Ectodermal cell (in vitro differentiated cells): ENCODE data around the gene ENGASE. TPM values are rescaled to one million over a fixed set of nuclear protein-coding genes. Genes with fewer than 3 reads are reported as not detected.

Experiments
- H3K27ac ChIP-seq: 2 replicates; pipeline ENCODE4 v1.7.0; 2013; ENCODE audit warnings: mild to moderate bottlenecking, low read depth, low read length; ENCODE audit not compliant: insufficient read depth, poor library complexity, severe bottlenecking
- H3K27me3 ChIP-seq: 2 replicates; pipeline ENCODE4 v1.7.0; 2013; ENCODE audit warnings: mild to moderate bottlenecking, low read length; ENCODE audit not compliant: insufficient read depth, control insufficient read depth, poor library complexity, severe bottlenecking
- H3K36me3 ChIP-seq: one replicate; pipeline ENCODE4 v1.7.0; 2013; ENCODE audit warnings: low read length; ENCODE audit not compliant: control insufficient read depth, insufficient read depth
- H3K4me1 ChIP-seq: one replicate; pipeline ENCODE4 v1.7.0; 2013; ENCODE audit warnings: low read length; ENCODE audit not compliant: control insufficient read depth, insufficient read depth
- H3K4me3 ChIP-seq: 2 replicates; pipeline ENCODE4 v1.7.0; 2013; ENCODE audit warnings: low read depth, low read length, control low read depth; ENCODE audit not compliant: insufficient read depth
- H3K9me3 ChIP-seq: 2 replicates; pipeline ENCODE4 v1.7.0; 2013; ENCODE audit warnings: mild to moderate bottlenecking, low read length, moderate library complexity; ENCODE audit not compliant: control insufficient read depth
- WGBS, 2 experiments: methylation state at CpG; one replicate each; pipeline ENCODE4 v1.1.7; 2013; ENCODE audit warnings: missing lambda C conversion rate in 2 of 2; 5-methylcytosine and 5-hydroxymethylcytosine counted together
- polyA plus RNA-seq, 4 experiments: library from polyadenylated mRNA; stranded (reverse); fragments of 50-300 nt; gene quantifications; one replicate each; pipeline ENCODE4 v1.2.3, GENCODE V29; 2013

ENGASE gene, protein sequence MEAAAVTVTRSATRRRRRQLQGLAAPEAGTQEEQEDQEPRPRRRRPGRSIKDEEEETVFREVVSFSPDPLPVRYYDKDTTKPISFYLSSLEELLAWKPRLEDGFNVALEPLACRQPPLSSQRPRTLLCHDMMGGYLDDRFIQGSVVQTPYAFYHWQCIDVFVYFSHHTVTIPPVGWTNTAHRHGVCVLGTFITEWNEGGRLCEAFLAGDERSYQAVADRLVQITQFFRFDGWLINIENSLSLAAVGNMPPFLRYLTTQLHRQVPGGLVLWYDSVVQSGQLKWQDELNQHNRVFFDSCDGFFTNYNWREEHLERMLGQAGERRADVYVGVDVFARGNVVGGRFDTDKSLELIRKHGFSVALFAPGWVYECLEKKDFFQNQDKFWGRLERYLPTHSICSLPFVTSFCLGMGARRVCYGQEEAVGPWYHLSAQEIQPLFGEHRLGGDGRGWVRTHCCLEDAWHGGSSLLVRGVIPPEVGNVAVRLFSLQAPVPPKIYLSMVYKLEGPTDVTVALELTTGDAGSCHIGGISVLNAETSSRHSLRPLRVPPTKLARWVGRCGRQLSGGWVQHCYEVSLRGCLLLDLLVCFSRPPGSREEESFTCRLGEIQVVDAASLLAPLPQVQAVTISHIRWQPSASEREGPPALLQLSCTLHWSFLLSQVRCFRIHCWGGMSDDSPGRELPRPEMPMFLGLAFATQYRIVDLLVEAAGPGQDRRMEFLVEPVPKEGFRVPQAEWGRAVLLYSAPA
- polyA plus RNA-seq (2013, experiment 1 of 4), result 45.4 TPM
- 38.3 TPM for polyA plus RNA-seq (2013, experiment 2 of 4)
- 41.3 TPM for polyA plus RNA-seq (2013, experiment 3 of 4)
- 37.0 TPM for polyA plus RNA-seq (2013, experiment 4 of 4)

DNA sequence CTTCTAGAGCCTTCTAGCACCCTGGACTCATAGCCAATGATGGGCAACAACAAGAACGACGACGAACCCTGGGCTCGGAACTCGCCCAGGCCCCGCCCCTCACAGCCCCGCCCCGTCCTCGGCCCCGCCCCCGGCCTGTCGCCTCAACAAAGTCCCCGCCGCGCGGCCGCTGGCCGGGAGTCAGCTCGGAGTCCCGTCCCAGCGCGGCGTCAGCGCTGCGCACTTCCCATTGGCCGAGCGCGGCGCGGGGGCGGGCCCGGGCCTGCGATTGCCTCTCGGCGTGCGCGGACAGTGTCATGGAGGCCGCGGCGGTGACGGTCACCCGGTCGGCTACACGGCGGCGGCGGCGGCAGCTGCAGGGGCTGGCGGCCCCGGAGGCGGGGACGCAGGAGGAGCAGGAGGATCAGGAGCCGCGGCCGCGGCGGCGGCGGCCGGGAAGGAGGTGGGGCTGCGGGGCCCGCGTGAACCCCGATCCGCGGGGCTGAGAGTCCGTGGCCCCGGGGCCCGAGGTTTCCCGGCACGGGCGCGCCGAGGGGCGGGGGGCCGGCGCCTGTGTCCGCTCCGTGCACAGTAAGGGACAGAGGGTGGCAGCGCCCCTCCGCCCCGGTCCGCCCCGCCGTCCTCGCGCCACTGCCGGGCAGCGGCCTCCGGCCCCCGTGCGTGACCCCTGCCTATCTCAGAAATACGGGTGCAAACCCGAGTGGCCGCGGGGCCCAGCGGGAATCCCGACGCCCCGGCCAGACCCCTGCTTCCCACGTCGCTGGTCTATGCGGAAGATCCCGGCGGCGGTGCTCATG, at the start of gene ENGASE:
Gene ENGASE (plus strand): TSS at position 176 of the 797 bp plus-strand sequence. CDS start 121 bp downstream, at position 297.
- no peak within 1 kb of the TSS for H3K27ac ChIP-seq
- H3K27me3 ChIP-seq, result peaks cover 8% of the 10 kb centered on the region
- no peaks in the 10 kb centered on the region for H3K36me3 ChIP-seq
- no peaks in the 10 kb centered on the region for H3K9me3 ChIP-seq
- H3K4me3 ChIP-seq, result peak within 1 kb of the TSS; percentile 64
- WGBS, 2 experiments, result 1% methylated on average over 106 of the region's 106 CpGs
- H3K4me1 ChIP-seq, result no peaks in the 10 kb centered on the region

DNA sequence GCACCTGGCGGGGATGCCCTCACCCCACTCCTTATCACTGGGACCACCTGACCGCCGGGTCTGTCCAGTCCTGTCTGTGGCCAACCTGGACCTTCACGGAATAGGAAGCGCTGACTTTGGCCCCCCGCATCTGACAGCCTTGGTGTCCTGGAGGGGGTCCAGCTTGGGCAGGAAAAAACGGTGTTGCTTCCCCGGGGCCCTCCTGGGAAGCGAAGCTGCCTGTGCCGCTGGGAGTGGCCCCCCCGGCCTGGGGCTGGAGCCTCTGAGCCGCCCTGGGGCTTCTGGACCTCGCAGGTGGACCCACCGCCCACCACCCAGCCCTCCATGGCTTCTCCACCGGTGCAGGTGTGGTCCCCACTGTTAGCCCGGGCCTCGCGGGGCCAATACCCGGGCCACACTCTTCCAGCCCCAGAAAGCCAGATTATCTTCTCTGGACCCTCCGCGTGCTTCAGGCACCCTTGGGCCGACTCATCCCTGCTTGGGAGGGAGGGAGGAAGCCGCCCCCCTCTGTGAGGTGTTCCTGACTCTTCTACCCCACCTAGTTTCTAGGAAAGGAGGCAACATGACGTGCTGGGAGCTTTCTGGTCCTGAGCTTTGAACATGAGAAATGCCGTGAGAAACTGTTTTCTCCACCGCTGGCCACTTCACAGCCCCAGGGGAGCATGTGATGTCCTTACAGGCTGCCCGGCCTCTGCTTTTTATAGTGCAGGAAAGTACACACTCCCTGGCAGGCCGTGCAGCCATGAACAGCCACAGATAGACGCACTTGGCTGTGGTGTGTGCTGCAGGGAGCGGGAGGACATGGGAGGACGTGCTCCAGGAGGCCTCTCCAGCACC, 49.5 kb upstream of the ENGASE start:
- no peak overlapping the region for H3K27ac ChIP-seq
- peak overlapping the region; percentile 52 for H3K4me3 ChIP-seq
- WGBS, 2 experiments, result 71 to 74% methylated on average over 30 to 31 of the region's 31 CpGs
- H3K27me3 ChIP-seq, result peaks cover 85% of the 10 kb centered on the region
- H3K9me3 ChIP-seq, result no peaks in the 10 kb centered on the region
- H3K36me3 ChIP-seq, result no peaks in the 10 kb centered on the region
- peaks cover 11% of the 10 kb centered on the region for H3K4me1 ChIP-seq

- no peak overlapping the region for H3K27ac ChIP-seq
- no peaks in the 10 kb centered on the region for H3K36me3 ChIP-seq
- H3K4me1 ChIP-seq, result peaks cover 11% of the 10 kb centered on the region
- peaks cover 71% of the 10 kb centered on the region for H3K27me3 ChIP-seq
- H3K9me3 ChIP-seq, result no peaks in the 10 kb centered on the region
- WGBS, 2 experiments, result 84 to 88% methylated on average over 16 of the region's 16 CpGs
- no peak overlapping the region for H3K4me3 ChIP-seq
These were observed 48.0 kb upstream of the ENGASE start for GRCh38 chr17:79026376-79027273.

- H3K4me3 ChIP-seq, result no peak overlapping the region
- peaks cover 11% of the 10 kb centered on the region for H3K4me1 ChIP-seq
- peaks cover 64% of the 10 kb centered on the region for H3K27me3 ChIP-seq
- H3K9me3 ChIP-seq, result no peaks in the 10 kb centered on the region
- H3K36me3 ChIP-seq, result no peaks in the 10 kb centered on the region
- WGBS, 2 experiments, result 62 to 73% methylated on average over 10 of the region's 10 CpGs
- no peak overlapping the region for H3K27ac ChIP-seq
These were observed 47.2 kb upstream of the ENGASE start for GRCh38 chr17:79027274-79027924.

DNA sequence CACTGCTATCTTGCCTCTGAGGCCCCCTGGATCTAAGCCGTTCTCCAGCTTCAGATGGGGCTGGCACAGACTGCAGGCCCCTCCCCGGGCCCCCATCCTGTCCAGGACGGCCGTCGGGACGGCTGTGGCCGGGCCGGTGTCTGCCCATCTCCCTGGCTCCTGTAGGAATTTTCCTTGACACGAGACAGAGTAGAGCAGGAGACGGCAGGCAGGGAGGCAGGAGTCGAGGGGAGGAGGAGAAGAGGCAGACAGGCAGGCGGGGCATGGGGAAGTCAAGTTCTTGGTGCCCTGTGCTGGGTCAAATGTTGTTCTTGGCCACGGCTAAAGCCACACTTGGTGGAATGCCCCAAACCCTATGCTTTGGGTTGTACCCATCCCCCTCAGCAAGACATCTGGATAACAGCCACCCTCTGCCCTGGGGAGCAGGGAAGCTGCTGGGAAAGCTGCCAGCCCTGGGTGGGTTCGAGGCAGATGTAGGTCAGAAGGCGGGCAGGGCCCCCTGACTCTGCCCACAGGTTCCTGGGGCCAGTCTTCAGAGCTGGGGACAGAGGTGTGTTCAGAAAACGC, 46.6 kb upstream of the ENGASE start:
- no peak overlapping the region for H3K27ac ChIP-seq
- no peaks in the 10 kb centered on the region for H3K36me3 ChIP-seq
- H3K27me3 ChIP-seq, result peaks cover 58% of the 10 kb centered on the region
- peaks cover 11% of the 10 kb centered on the region for H3K4me1 ChIP-seq
- H3K9me3 ChIP-seq, result no peaks in the 10 kb centered on the region
- H3K4me3 ChIP-seq, result no peak overlapping the region
- 86 to 89% methylated on average over 16 of the region's 16 CpGs for WGBS, 2 experiments

- H3K4me1 ChIP-seq, result peaks cover 11% of the 10 kb centered on the region
- H3K4me3 ChIP-seq, result no peak overlapping the region
- no peak overlapping the region for H3K27ac ChIP-seq
- H3K9me3 ChIP-seq, result no peaks in the 10 kb centered on the region
- H3K36me3 ChIP-seq, result no peaks in the 10 kb centered on the region
- 86 to 87% methylated on average over 17 of the region's 17 CpGs for WGBS, 2 experiments
- H3K27me3 ChIP-seq, result peaks cover 51% of the 10 kb centered on the region
These were observed 45.9 kb upstream of the ENGASE start for GRCh38 chr17:79028496-79029326.

DNA sequence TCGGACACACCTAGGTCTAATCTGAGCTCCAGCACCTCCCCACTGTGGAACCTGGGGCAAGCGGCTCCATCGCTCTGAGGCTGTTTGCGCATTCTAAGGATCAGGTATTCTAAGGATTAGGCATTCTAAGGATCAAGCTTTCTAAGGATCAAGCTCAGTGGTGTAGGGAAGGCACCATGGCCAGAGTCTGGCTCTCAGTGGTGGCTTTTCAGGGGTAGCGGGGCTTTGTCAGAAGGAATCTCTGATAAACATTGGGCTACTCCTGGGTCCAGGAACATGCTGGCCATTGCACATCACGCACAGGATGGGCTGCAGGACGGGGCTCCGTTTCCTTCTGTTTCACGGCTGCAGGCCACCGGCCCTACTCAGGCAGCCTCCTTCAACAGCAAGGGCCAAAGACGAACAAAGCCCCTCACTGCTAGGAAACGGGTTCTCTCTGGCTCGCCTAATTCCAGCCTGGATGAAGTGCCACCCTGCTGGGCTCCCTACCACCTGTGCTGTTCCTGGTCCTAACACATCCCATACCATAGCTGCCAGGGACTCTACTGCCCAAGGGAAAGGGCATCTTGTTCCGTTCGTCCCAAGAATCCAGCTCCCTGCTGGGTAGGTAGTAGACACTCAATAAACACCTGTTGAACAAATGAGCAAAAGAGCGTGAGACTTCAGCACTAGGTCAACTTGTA, 45.2 kb upstream of the ENGASE start:
- Histone ChIP-seq H3K27me3 (peaks cover 43% of the 10 kb centered on the region), H3K9me3 (no peaks in the 10 kb centered on the region), H3K4me1 (peaks cover 15% of the 10 kb centered on the region), H3K27ac (no peak overlapping the region), H3K36me3 (no peaks in the 10 kb centered on the region), H3K4me3 (no peak overlapping the region)
- 88 to 89% methylated on average over 16 of the region's 16 CpGs for WGBS, 2 experiments
